Astrocyte of the hippocampus (primary cell): Measurements from ENCODE around the gene MARK4.
A peak's percentile ranks its signal among the peaks of the same experiment; 100 is the strongest.
"Not testable (repeated sequence)": the region's sequence is repeated elsewhere in the genome, so short reads cannot be mapped to it uniquely, and the experiment has no call there.

Experiments used
- DNase-seq: peaks from one replicate; pipeline ENCODE4 v3.0.0; 2011; ENCODE audit warnings: low read depth, low spot score

Gene MARK4

GRCh38 chr19:45243144-45243732, 7.8 kb upstream of the MARK4 start:
- no peak for DNase-seq

- peak; percentile 13 for DNase-seq
Observed at GRCh38 chr19:45244133-45244794, 6.8 kb upstream of the MARK4 start.

- no peak for DNase-seq
Observed at GRCh38 chr19:45245334-45245787, 5.7 kb upstream of the MARK4 start, which contains the start of gene EXOC3L2. Gene EXOC3L2 (minus strand): TSS chr19:45245407. CDS start chr19:45239045, 6,362 bp downstream.

- DNase-seq: no peak
Observed at GRCh38 chr19:45245826-45246225, 5.2 kb upstream of the MARK4 start.

- DNase-seq: no peak
Observed at GRCh38 chr19:45247136-45247535, 3.9 kb upstream of the MARK4 start.

- no peak for DNase-seq
Observed at GRCh38 chr19:45249261-45250033, 1.6 kb upstream of the MARK4 start.

GRCh38 chr19:45250216-45250831, 747 bp upstream of the MARK4 start:
- no peak for DNase-seq

- DNase-seq: peak; percentile 49
Observed at GRCh38 chr19:45251452-45252354, 632 bp downstream of the MARK4 start.

GRCh38 chr19:45253396-45254027, 2.4 kb downstream of the MARK4 start:
- DNase-seq: peak; percentile 62

GRCh38 chr19:45254044-45254531, 3.0 kb downstream of the MARK4 start:
- DNase-seq: peak; percentile 12

GRCh38 chr19:45255611-45256157, 4.6 kb downstream of the MARK4 start:
- DNase-seq: no peak

- no peak for DNase-seq
Observed at GRCh38 chr19:45256836-45257235, 5.8 kb downstream of the MARK4 start.

GRCh38 chr19:45258862-45259261, 7.8 kb downstream of the MARK4 start:
- DNase-seq: no peak

- no peak for DNase-seq
Observed at GRCh38 chr19:45262570-45262969, 11.5 kb downstream of the MARK4 start.

GRCh38 chr19:45263013-45263412, 11.9 kb downstream of the MARK4 start:
- no peak for DNase-seq

- no peak for DNase-seq
Observed at GRCh38 chr19:45264781-45265317, 13.8 kb downstream of the MARK4 start.

GRCh38 chr19:45265375-45265774, 14.3 kb downstream of the MARK4 start:
- no peak for DNase-seq

- no peak for DNase-seq
Observed at GRCh38 chr19:45267296-45267695, 16.2 kb downstream of the MARK4 start.

GRCh38 chr19:45269939-45270338, 18.9 kb downstream of the MARK4 start:
- DNase-seq: not testable (repeated sequence)
